Smooth muscle cell (in vitro differentiated cells): Measurements from ENCODE around the gene ARHGAP22. TPM values are rescaled to one million over a fixed set of nuclear protein-coding genes. Genes with fewer than 3 reads are reported as not detected.

Source experiments
- DNase-seq: peaks from one replicate; lab custom pipeline; 2025; ENCODE audit not compliant: unreplicated experiment; lab: John Stamatoyannopoulos, UW
- H2AFZ ChIP-seq: fragments of 200-600 bp; sonication (generic); 2 replicates; pipeline ENCODE4 v1.6.0; 2016; ENCODE audit warnings: antibody characterized with exemption, low read depth, mild to moderate bottlenecking
- H3F3A ChIP-seq: fragments of 200-600 bp; sonication (generic); 2 replicates; pipeline ENCODE4 v1.6.0; 2017; ENCODE audit warnings: antibody characterized with exemption, low read depth
- H3K27ac ChIP-seq: fragments of 200-600 bp; sonication (generic); 2 replicates; pipeline ENCODE4 v1.5.1; 2016; ENCODE audit warnings: low read depth, mild to moderate bottlenecking
- H3K27me3 ChIP-seq: fragments of 200-600 bp; sonication (generic); 2 replicates; pipeline ENCODE4 v1.6.1; 2016; ENCODE audit warnings: low read depth, mild to moderate bottlenecking
- H3K36me3 ChIP-seq: fragments of 200-600 bp; sonication (generic); 2 replicates; pipeline ENCODE4 v1.5.1; 2016; ENCODE audit warnings: low read depth
- H3K4me1 ChIP-seq: fragments of 200-600 bp; sonication (generic); 2 replicates; pipeline ENCODE4 v1.5.1; 2016; ENCODE audit warnings: low read depth
- H3K4me2 ChIP-seq: fragments of 200-600 bp; sonication (generic); 2 replicates; pipeline ENCODE4 v1.6.0; 2016; ENCODE audit warnings: mild to moderate bottlenecking
- H3K4me3 ChIP-seq: fragments of 200-600 bp; sonication (generic); 2 replicates; pipeline ENCODE4 v1.5.1; 2016; ENCODE audit warnings: mild to moderate bottlenecking
- H3K79me2 ChIP-seq: fragments of 200-600 bp; sonication (generic); 2 replicates; pipeline ENCODE4 v1.6.0; 2016; ENCODE audit warnings: low read depth, mild to moderate bottlenecking
- H3K9ac ChIP-seq: fragments of 200-600 bp; sonication (generic); 2 replicates; pipeline ENCODE4 v1.6.0; 2016; ENCODE audit warnings: low read depth
- H3K9me3 ChIP-seq: fragments of 200-600 bp; sonication (generic); replicated peaks from 2 replicates; pipeline ENCODE4 v1.5.1; 2016; ENCODE audit warnings: low read depth
- H4K20me1 ChIP-seq: fragments of 200-600 bp; sonication (generic); 2 replicates; pipeline ENCODE4 v1.6.0; 2016; ENCODE audit warnings: low read depth
- CTCF ChIP-seq: fragments of 200-600 bp; sonication (generic); IDR thresholded peaks from 2 replicates; pipeline ENCODE4 v1.5.1; 2017; ENCODE audit warnings: borderline replicate concordance, mild to moderate bottlenecking, antibody characterized with exemption; ENCODE audit not compliant: insufficient read depth, poor library complexity, severe bottlenecking
- WGBS: methylation state at CpG from one replicate; pipeline ENCODE4 v1.1.7; 2016; ENCODE audit warnings: low lambda C conversion rate; 5-methylcytosine and 5-hydroxymethylcytosine counted together
- polyA plus RNA-seq: library from polyadenylated mRNA; unstranded; fragments of >200 nt; fragmentation: Nextera tagmentation; extraction: Ambion mirVana; gene quantifications from 2 replicates; pipeline ENCODE4 v1.2.1, GENCODE V29; 2016
- total RNA-seq: library from RNA; depleted of rRNA; stranded (reverse); fragments of >200 nt; gene quantifications from 2 replicates; pipeline ENCODE4 v1.2.3, GENCODE V29; 2014

ARHGAP22 gene
- total RNA-seq, result 8.8 and 9.9 TPM in 2 replicates
- 1.8 and 2.4 TPM in 2 replicates for polyA plus RNA-seq

- Histone ChIP-seq H2AFZ (peak within 1 kb of the TSS; percentile 94), H3F3A (no peaks in the 10 kb centered on the region), H4K20me1 (no peaks in the 10 kb centered on the region), H3K4me2 (peak within 1 kb of the TSS; percentile 85), H3K9ac (no peak within 1 kb of the TSS), H3K4me1 (no peaks in the 10 kb centered on the region), H3K79me2 (no peaks in the 10 kb centered on the region), H3K36me3 (no peaks in the 10 kb centered on the region), H3K9me3 (no peaks in the 10 kb centered on the region), H3K27me3 (peaks cover 10% of the 10 kb centered on the region), H3K27ac (no peak within 1 kb of the TSS), H3K4me3 (peak within 1 kb of the TSS; percentile 50)
- WGBS, result 9% methylated on average over 26 of the region's 30 CpGs
- DNase-seq, result no peak
- TF ChIP-seq CTCF, result no peak
These were observed at the start of gene ARHGAP22 for GRCh38 chr10:48604991-48605508. Gene ARHGAP22 (minus strand): TSS chr10:48605073. CDS start chr10:48604796, 277 bp downstream.

GRCh38 chr10:48653944-48654698, 49.2 kb upstream of the ARHGAP22 start:
- no peaks in the 10 kb centered on the region for H4K20me1 ChIP-seq
- no peaks in the 10 kb centered on the region for H3K4me1 ChIP-seq
- DNase-seq, result no peak
- whole genome bisulfite sequencing, result 90% methylated on average over 4 of the region's 4 CpGs
- TF ChIP-seq CTCF, result no peak
- no peaks in the 10 kb centered on the region for H3K9me3 ChIP-seq
- no peak overlapping the region for H3K4me3 ChIP-seq
- H3F3A ChIP-seq, result no peaks in the 10 kb centered on the region
- H3K9ac ChIP-seq, result no peak overlapping the region
- peaks cover 62% of the 10 kb centered on the region for H3K27me3 ChIP-seq
- H3K36me3 ChIP-seq, result no peaks in the 10 kb centered on the region
- no peak overlapping the region for H3K27ac ChIP-seq
- no peak overlapping the region for H3K4me2 ChIP-seq
- H2AFZ ChIP-seq, result no peak overlapping the region
- H3K79me2 ChIP-seq, result no peaks in the 10 kb centered on the region

- H3K4me2 ChIP-seq, result no peak overlapping the region
- H3F3A ChIP-seq, result no peaks in the 10 kb centered on the region
- DNase-seq, result no peak
These were observed 48.5 kb upstream of the ARHGAP22 start for GRCh38 chr10:48653347-48653746.

More at GRCh38 chr10:48653347-48653746, 48.5 kb upstream of the ARHGAP22 start:
- no peaks in the 10 kb centered on the region for H3K9me3 ChIP-seq
- H3K79me2 ChIP-seq, result no peaks in the 10 kb centered on the region
- no peak overlapping the region for H2AFZ ChIP-seq
- H3K27me3 ChIP-seq, result peaks cover 63% of the 10 kb centered on the region
- H3K9ac ChIP-seq, result no peak overlapping the region
- no peak overlapping the region for H3K27ac ChIP-seq
- no peaks in the 10 kb centered on the region for H3K4me1 ChIP-seq
- H3K4me3 ChIP-seq, result no peak overlapping the region
- no peaks in the 10 kb centered on the region for H3K36me3 ChIP-seq
- TF ChIP-seq CTCF, result no peak
- WGBS, result 77% methylated on average over 5 of the region's 5 CpGs
- no peaks in the 10 kb centered on the region for H4K20me1 ChIP-seq
